Endometrial microvascular endothelial cells (primary cell): ENCODE measurements around the gene LY6G6C. TPM values are rescaled to one million over a fixed set of nuclear protein-coding genes. Genes with fewer than 3 reads are reported as not detected.

Experiments
- in situ Hi-C: cut with HindIII; loops from 2 replicates; pipeline ENCODE4 v1.10.0; 2017; ENCODE audit warnings: low sequenced_read_pairs, low pct_unique_long_range_greater_than_20kb; ENCODE audit errors: inconsistent ontology term
- total RNA-seq: library from RNA; depleted of rRNA; stranded (reverse); fragments of >200 nt; gene quantifications from one replicate; pipeline ENCODE4 v1.2.3, GENCODE V29; 2015; ENCODE audit errors: inconsistent ontology term

The LY6G6C gene, protein sequence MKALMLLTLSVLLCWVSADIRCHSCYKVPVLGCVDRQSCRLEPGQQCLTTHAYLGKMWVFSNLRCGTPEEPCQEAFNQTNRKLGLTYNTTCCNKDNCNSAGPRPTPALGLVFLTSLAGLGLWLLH
- not detected for total RNA-seq

DNA sequence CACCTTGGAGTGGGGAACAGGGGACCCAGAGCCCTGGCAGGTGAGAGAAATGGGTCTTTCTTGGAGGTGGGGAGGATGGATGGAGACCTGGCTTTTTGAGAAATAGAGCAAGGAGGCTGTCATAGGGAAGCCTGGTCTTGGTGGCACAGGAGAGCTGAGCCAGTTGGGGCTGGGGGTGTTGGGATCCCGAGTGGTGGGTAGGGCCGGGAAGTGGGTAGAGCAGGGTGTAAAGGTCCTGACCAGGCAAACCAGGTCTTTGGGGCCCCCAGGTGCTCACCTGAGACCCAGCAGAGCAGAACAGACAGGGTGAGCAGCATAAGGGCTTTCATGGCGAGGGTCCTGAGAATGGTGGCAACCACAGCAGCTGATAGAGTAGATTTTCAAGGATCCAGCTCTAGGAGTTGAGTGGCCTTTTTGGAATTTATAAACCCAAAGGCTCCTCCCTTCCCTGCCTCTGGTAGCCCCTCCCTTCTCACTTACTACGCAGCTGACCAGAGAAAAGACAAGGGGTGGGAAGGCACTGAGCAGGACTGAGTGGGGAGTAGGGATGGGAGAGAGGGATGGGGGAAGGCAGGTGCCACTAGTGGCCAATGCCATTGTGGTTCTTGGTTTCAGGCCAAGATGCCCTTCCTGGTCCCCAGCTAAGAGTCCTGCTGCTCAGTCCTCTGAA, at the start of gene LY6G6C:
TSS of gene LY6G6C (minus strand) at position 396 of the 670 bp plus-strand sequence. CDS start at position 329, 67 bp downstream.
- in situ Hi-C loops = no loop called here

DNA sequence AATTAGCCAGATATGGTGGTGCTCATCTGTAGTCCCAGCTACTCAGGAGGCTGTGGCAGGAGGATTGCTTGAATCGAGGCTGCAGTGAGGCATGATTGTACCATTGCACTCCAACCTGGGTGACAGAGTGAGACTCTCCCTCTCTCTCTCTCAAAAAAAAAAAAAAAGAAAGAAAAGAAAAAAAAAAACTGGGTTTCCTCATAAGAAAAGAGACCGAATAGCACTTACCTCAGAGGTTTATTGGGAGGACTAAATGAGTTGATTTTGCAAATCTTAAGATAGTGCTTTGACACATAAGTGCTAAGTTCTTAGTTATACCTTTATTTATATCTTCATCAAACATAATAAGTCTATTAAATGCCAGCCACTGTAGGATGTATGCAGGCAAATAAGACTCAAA, 49.3 kb upstream of the LY6G6C start:
- in situ Hi-C loops = no loop called here

DNA sequence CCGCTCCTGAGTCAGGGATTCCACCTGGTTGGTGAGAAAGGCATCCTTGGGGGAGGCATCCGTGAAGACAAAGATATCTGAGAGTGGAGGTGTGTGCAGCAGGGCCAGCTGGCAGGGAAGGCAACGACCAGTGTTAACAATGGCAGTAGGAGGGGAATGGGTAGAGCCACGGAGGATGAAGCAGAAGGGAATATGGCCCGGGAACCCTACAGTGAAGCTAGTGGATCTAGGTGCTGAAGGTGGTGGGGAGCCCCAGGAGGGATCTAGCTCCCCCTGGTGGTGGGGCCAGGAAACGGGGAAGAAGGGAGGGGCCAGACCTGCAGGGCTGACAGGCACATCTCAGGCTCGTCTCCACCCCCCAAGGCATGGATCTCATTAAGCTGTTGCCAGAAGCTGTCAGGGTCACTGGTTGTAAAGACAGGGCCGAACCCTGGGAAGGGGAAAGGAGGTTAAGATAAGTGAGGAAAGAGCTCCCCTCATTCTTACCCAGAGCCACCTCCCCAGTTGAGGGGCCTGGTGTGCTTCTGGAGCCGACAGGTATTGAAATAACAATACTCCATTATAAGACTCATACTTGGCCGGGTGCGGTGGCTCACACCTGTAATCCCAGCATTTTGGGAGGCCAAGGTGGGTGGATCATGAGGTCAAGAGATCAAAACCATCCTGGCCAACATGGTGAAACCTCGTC, 48.3 kb upstream of the LY6G6C start:
- in situ Hi-C loops = no loop called here

DNA sequence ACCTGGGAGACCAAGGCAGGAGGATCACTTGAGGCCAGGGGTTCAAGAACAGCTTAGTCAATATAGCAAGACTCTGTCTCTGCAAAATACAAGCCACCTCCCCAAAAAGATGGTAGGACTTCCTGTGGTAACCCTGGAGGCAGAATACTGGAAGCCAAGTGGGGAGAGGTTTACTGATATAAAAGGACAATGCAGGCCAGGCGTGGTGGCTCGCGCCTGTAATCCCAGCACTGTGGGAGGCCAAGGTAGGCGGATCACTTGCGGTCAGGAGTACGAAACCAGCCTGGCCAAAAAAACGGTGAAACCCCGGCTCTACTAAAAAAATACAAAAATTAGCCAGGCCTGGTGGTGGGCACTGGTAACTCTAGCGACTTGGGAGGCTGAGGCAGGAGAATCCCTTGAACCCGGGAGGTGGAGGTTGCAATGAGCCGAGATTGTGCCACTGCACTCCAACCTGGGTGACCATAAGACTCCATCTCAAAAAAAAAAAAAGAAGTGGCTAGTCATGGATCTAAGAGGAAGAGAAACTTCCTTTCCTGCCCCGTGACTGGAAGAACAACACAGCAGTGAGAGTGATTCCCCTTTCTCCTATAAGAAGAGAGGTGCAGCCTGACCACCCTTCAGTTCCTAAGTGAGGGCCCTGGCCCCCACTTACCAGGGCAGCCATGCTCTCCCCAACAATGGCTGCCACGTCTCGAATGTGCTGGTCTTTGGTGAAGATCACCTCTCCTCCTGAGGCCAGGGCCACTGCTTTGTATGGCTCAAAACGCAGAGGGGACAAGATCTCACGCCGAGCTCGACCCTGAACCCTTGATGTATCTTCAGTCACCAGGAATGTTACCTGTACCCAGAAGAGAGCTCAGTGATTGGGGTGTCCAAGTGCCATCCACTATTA, 47.1 kb upstream of the LY6G6C start:
- in situ Hi-C loops = no loop called here

DNA sequence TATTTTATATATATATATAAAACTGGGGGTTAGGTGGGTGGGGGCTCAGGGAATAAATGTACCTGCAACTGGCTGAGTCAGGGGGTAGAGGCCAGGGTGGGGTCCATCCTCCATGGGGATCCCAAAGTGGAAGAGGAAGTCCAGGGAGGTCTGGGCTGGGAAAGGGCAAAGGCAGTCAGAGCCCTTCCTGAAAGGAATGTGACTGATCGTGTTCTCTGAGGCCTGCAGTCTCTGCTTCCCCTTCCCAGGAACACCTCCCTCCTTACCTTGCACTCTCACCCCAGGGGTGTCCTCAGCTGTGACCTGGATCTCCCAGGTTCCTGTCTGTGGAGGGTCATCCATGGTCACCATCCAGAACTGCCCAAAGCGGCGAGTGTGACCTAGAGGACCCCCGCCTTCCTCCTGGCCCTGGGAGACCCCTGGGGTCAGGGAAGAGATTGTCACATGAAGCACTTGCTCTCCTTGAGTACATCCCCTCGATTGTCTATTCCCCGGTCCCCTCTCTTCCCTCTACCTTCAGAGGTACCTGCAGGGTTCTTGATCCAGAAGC, 45.6 kb upstream of the LY6G6C start:
- in situ Hi-C loops = no loop called here

DNA sequence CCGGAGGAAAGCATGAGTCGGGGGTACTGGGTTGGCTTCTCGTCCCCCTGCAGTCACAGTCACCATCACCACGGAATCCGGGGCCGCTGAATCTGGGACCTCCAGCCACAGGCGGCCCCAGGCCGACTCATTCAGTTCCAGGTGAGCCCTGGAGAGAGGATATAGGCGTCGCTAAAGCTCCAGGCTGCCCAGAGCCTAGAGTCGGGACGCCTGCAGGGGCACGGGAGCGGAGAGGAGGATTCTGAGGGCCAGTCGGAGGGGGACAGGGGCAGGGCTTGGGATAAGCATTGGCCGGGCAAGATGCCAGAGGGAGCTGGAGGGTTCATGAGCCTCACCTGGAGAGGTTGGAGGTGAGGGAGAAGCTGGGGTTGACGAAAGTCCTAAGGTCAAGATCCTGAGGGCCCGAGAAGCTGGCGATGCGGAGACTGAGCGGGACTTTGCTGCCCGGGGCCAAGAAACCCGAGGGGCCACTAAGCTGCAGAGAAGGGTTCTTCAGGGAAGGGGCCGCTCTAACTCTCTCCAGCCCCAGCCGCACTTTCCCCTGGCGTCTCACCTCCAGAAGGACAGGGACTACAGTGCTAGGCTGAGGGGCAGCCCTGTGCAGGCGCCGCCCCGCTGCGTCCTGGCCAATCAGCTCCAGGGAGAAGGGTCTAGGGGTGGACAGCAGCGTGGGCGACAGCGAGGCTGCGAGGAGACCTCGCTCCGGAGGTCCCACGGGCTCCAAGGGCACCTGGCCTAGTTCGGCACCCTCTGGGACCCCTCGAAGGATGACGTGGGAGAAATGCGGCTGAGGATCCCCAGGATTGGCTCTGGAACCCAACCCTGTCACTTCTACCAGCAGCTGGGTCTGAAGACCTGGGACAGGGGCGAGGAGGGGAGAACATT, 44.6 kb upstream of the LY6G6C start:
- in situ Hi-C loops = no loop called here

DNA sequence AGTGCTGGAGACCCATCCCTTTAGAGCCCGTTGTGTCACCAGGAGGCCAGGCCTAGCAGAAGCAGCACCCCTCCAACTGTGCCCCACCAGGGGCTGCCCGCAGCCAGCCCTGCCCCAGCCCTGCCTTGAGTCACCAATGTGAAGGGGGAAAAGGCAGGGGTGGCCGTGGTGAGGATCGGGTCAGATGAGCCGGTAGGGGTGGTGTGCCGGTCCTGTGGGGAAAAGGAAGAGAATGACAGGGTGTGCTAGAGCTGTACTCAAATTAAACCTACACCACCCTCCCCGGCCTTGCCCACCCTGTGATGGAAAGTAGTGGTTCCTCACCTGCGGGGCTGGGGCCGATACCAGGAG, 44.0 kb upstream of the LY6G6C start:
- in situ Hi-C loops = no loop called here

DNA sequence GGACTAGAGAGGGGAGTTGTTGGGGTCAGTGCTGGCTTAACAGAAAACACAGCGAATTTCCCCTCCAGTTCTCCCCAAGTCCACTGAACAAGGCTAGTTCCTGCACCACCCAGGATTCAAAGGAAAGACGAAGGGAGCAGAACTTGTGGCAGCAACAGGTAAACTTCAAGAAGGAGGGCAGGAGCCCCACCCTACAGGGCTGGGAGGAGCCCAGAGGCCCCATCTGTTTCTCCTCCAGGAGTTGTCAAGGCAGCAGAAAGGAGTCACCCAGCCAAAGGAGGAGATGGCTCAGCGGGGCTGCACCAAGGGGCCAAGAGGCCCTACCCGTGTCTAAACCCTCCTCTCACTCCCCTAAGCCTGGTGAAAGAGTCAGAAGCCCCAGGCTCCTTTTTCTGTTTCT, 42.7 kb upstream of the LY6G6C start:
- in situ Hi-C loops = no loop called here

DNA sequence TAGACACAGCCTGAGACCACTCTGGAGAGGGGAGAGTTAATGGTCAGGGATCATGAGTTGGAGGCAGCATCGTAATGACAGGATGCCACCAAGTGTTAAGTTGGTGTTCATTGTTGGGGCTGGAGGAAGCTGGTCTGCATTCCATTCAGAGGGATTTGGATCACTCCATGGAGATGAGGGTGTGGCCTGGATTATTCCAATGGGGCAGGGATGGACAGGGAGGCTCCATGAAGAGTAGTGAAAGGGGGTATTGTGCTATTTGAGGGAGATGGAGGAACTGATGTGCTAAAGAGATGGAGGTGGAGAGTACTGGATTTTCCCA, 42.0 kb upstream of the LY6G6C start:
- in situ Hi-C loops = no loop called here

DNA sequence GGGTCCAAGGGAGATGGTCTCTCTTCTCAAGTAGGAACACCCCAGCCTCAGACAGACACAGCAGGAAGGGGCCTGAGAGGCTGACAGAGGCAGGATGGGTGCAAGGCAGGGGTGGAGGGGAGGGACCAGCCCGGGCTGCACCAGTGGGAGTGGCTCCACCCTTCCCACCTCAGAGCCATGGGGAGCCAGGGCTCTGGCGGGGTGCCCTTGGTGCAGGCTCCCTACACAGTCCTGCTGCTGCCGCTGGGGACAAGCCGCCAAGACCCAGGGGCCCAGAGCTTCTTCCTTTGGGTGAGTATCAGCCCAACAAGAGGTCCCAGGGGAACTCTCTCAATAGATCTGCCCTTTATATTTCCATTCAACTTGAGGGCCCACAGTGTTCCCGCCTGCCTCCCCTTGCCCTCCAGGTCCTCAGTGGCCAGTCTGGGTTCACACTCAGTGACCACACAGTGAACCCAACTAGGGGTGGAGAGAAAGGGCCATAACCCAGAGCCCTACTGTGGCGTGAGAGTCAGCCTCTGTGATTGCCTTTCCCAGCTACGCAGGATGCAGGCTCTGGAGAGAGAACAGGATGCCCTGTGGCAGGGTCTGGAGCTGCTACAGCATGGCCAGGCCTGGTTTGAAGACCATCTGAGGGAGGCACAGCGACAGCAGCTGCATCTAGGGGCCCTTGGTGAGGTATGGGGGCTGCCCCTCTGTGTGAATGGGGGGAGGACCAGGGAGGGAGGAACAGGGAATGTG, 41.5 kb upstream of the LY6G6C start:
- in situ Hi-C loops = no loop called here

DNA sequence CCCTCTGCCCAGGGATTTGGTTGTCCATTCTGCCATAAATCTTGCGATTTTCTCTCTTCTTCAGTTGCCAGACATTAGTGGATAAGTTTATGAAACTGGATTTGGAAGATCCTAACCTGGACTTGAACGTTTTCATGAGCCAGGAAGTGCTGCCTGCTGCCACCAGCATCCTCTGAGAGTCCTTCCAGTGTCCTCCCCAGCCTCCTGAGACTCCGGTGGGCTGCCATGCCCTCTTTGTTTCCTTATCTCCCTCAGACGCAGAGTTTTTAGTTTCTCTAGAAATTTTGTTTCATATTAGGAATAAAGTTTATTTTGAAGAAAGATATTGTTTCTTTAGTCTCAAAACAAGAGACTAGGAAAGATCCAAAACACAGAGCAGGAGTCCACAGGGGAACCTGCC, 40.8 kb upstream of the LY6G6C start, which contains the start of gene SAPCD1:
TSS of gene SAPCD1 (plus strand) at position 301 of the 400 bp plus-strand sequence. CDS start 399 bp downstream, outside the sequence.
- in situ Hi-C loops = no loop called here

DNA sequence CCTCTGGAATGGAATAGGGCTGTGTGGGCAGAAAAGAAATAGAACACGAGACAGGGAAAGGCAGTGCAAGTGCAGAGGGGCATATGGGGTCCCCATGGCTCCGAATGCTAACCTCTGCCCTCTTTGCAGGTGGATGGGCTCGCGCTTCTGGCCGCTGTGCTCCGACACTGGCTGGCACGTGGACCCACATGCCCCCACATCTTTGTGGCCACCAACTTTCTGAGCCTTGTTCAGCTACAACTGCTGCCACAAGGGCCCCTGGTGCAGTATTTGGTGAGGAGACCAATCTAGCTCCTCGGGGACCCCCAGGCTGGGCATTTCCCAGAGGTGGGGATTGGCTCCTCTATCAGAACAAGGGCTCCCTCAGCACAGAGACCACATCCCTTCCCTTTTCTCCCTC, 39.8 kb upstream of the LY6G6C start:
- in situ Hi-C loops = no loop called here

DNA sequence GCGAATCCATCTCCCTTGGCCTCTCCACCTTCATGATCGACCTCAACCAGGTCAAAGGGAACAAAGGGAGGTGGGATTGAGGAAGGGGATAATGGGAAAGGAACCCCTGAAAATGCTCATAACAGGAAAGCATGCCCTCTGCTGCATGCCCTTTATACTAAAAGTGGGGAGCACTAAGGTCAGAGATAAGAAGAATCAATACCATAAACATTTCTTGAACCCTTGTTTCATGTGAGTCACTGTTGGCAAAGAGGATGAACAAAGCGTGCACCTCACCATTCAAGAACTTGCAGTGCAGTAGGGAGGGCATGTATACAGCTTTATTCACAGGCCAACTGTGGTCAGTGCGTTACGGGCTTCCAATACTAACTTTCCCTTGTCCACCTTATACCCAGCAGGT, 39.2 kb upstream of the LY6G6C start:
- in situ Hi-C loops = no loop called here

DNA sequence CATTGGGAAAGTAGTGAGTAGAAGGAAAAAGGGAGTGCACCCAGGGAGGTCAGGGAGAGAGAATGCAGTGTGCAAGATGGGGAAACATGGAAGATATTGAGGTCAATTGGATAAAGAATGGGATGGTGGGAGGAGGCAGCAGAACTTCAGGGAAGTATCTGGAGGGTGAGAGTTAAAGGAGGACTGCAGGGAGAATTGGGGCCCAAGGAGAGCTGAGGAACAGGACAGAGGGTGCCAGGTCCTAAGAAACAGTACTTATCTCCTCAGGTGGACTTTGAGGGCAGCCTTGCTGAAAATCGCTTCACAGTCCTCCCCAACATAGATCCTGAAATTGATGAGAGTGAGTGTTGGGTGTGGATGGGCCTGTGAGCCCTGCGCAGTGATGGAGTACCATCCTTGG, 36.7 kb upstream of the LY6G6C start:
- in situ Hi-C loops = no loop called here

DNA sequence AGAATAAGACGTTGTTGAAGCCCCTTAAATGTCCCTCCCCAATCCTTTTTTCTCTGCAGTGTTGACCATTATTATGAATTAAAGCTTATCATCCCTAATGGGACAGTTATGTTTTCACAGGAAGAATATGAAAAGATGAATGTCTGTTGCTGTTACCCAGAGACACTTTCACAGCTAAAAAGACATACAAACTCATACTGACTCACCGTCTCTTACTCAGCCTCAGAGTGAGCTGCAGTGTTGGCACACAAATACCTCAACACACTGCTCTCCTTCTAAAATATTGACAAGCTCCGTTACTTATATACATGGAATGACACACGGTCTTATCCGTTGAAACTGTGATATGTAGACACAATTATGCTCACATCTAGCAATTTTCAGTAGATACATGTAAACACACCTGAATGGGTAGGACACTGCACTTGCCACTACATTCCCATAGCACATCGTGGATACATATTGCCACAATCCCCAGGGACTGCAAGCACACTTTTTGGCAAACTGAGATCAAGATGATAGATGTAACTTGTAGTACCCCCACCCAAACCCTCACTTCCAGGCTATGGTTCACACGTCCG, 31.3 kb upstream of the LY6G6C start:
- in situ Hi-C loops = no loop called here

DNA sequence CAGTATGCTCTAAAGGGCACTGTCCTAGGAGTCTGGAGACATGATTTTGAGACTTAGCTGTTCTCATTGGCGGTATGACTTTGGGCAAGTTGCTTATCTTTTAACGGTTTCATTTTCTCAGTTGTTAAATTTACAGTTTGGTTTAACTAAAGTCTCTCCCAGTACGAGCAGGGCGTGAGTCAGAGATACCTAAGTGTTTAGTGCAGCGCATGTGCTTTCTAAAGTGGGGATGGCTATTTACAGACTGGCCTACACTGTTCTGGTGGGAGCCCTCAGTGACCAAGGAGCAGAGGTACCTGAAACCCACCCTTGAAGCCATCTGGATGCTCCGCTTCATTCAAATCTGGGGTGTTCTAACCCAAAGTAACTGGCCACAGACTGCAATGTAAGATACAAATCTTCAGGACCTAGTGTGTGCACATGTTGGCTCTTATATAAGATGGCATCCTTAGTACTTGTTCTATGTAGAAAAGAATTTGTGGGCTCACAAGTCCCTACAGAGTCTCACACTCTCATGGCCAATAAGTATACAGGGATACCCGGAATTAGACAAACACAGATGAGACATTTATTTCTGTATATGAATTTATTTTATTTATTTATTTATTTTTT, 29.0 kb upstream of the LY6G6C start:
- in situ Hi-C loops = no loop called here
